Activated T-helper 1 cell treated with Interleukin-2 at 50 U/mL for 16 hours (primary cell): ENCODE measurements around the gene CLK4.
"Not testable (repeated sequence)": the region's sequence is repeated elsewhere in the genome, so short reads cannot be mapped to it uniquely, and the experiment has no call there.

Experiments
- DNase-seq: peaks from one replicate; pipeline ENCODE4 v3.0.0-alpha.2; 2020; ENCODE audit warnings: low read depth

CLK4 gene

GRCh38 chr5:178587763-178588611, 38.9 kb downstream of the CLK4 start:
- DNase-seq = no peak

GRCh38 chr5:178586396-178586795, 40.5 kb downstream of the CLK4 start:
- DNase-seq = no peak

- DNase-seq = not testable (repeated sequence)
Measured at GRCh38 chr5:178585421-178585820, 41.4 kb downstream of the CLK4 start.

- DNase-seq = no peak
Measured at GRCh38 chr5:178583279-178583678, 43.6 kb downstream of the CLK4 start.

- no peak for DNase-seq
Measured at GRCh38 chr5:178582291-178582690, 44.6 kb downstream of the CLK4 start.

GRCh38 chr5:178581621-178582020, 45.2 kb downstream of the CLK4 start:
- DNase-seq = no peak

- no peak for DNase-seq
Measured at GRCh38 chr5:178580271-178580955, 46.4 kb downstream of the CLK4 start.

- DNase-seq = no peak
Measured at GRCh38 chr5:178577944-178578343, 48.9 kb downstream of the CLK4 start.

- DNase-seq = no peak
Measured at GRCh38 chr5:178577376-178577839, 49.4 kb downstream of the CLK4 start.

- no peak for DNase-seq
Measured at GRCh38 chr5:178576591-178577351, 50.1 kb downstream of the CLK4 start.

- DNase-seq = no peak
Measured at GRCh38 chr5:178573216-178573615, 53.6 kb downstream of the CLK4 start.

- DNase-seq = no peak
Measured at GRCh38 chr5:178572617-178573016, 54.2 kb downstream of the CLK4 start.

- no peak for DNase-seq
Measured at GRCh38 chr5:178569485-178569884, 57.4 kb downstream of the CLK4 start.

- DNase-seq = no peak
Measured at GRCh38 chr5:178564811-178565550, 61.9 kb downstream of the CLK4 start.

- no peak for DNase-seq
Measured at GRCh38 chr5:178564397-178564796, 62.5 kb downstream of the CLK4 start.

GRCh38 chr5:178563621-178564020, 63.2 kb downstream of the CLK4 start:
- no peak for DNase-seq

- no peak for DNase-seq
Measured at GRCh38 chr5:178561746-178562264, 65.0 kb downstream of the CLK4 start.

GRCh38 chr5:178560911-178561310, 65.9 kb downstream of the CLK4 start:
- DNase-seq = no peak

GRCh38 chr5:178557416-178557815, 69.4 kb downstream of the CLK4 start:
- DNase-seq = no peak

GRCh38 chr5:178555771-178556211, 71.1 kb downstream of the CLK4 start:
- no peak for DNase-seq

GRCh38 chr5:178555005-178555404, 71.8 kb downstream of the CLK4 start:
- no peak for DNase-seq

GRCh38 chr5:178554311-178554710, 72.5 kb downstream of the CLK4 start:
- no peak for DNase-seq
